MCF 10A (cell line): ENCODE measurements around the gene BCAR3. TPM values are rescaled to one million over a fixed set of nuclear protein-coding genes. Genes with fewer than 3 reads are reported as not detected.

Source experiments
- BruUV-seq: library from RNA; stranded (reverse); fragments of 400-500 nt; replicated peaks from 2 replicates; lab custom pipeline; 2021; lab: Mats Ljungman, UMichigan
- CTCF ChIA-PET: fragments of 300-600 bp; sonication (Branson Sonifier 250); formaldehyde crosslinking; extraction: SDS; loops from one replicate; lab custom pipeline; 2021; ENCODE audit warnings: antibody characterized with exemption, inconsistent platforms; lab: Yijun Ruan, JAX
- POLR2A ChIA-PET: fragments of 300-600, 350-650 bp; sonication (Branson Sonifier 250); formaldehyde crosslinking; extraction: SDS; loops from one replicate; lab custom pipeline; 2020; ENCODE audit warnings: antibody characterized with exemption, inconsistent platforms; lab: Yijun Ruan, JAX
- DNase-seq: peaks from one replicate; pipeline ENCODE4 v3.0.0-alpha.2; 2018; ENCODE audit not compliant: unreplicated experiment
- H3K27ac Mint-ChIP-seq: one replicate; pipeline ENCODE4 v1.8.0; 2022; ENCODE audit warnings: mild to moderate bottlenecking, low read depth, mixed read lengths; ENCODE audit not compliant: unreplicated experiment
- H3K27me3 Mint-ChIP-seq: one replicate; pipeline ENCODE4 v1.8.0; 2022; ENCODE audit warnings: mixed read lengths; ENCODE audit not compliant: insufficient read depth, unreplicated experiment
- H3K36me3 Mint-ChIP-seq: one replicate; pipeline ENCODE4 v1.8.0; 2022; ENCODE audit warnings: mild to moderate bottlenecking, moderate library complexity, mixed read lengths; ENCODE audit not compliant: insufficient read depth, unreplicated experiment
- H3K4me1 Mint-ChIP-seq: one replicate; pipeline ENCODE4 v1.8.0; 2022; ENCODE audit warnings: mixed read lengths; ENCODE audit not compliant: insufficient read depth, unreplicated experiment
- H3K4me3 Mint-ChIP-seq: one replicate; pipeline ENCODE4 v1.8.0; 2022; ENCODE audit warnings: mild to moderate bottlenecking, moderate library complexity, mixed read lengths; ENCODE audit not compliant: unreplicated experiment
- H3K9me3 Mint-ChIP-seq: one replicate; pipeline ENCODE4 v1.8.0; 2022; ENCODE audit warnings: mixed read lengths; ENCODE audit not compliant: unreplicated experiment
- CTCF ChIP-seq: fragments of 200-600 bp; IDR thresholded peaks from one replicate; pipeline ENCODE4 v1.8.0; 2022; ENCODE audit warnings: antibody characterized with exemption, mild to moderate bottlenecking; ENCODE audit not compliant: unreplicated experiment
- intact Hi-C: fragments of 100-400 bp; cut with micrococcal nuclease; formaldehyde crosslinking; loops from 2 replicates; pipeline ENCODE4 v1.14.1; 2022
- total RNA-seq: library from RNA; stranded (reverse); gene quantifications from 2 replicates; pipeline ENCODE4 v1.2.3, GENCODE V29; 2022

BCAR3 gene
- total RNA-seq, 1 experiment from 2014 or later, result 130 TPM

GRCh38 chr1:93587354-93587753 lies 94.3 kb downstream of the BCAR3 start:
- POLR2A ChIA-PET, result interaction anchor here (1.0 to 2.7 kb wide), 5 partner anchors 10 to 259 kb away, joined by 3 to 8 read pairs (median 5); no protein-coding TSS in a partner anchor
- H3K36me3 Mint-ChIP-seq, result peaks cover 84% of the 10 kb centered on the region
- no TSS peak for BruUV-seq

GRCh38 chr1:93585059-93585966 lies 96.3 kb downstream of the BCAR3 start:
- Mint-ChIP-seq H3K27me3 (no peaks in the 10 kb centered on the region), H3K4me3 (peak overlapping the region; percentile 73), H3K36me3 (peaks cover 84% of the 10 kb centered on the region), H3K9me3 (no peaks in the 10 kb centered on the region), H3K4me1 (peaks cover 34% of the 10 kb centered on the region), H3K27ac (peak overlapping the region; percentile 95)
- intact Hi-C loops, result no loop called here
- no TSS peak for BruUV-seq
- peak; percentile 85 for DNase-seq
- ChIA-PET POLR2A (interaction anchor here (0.7 to 3.0 kb wide), 19 partner anchors 9 to 261 kb away, joined by 3 to 20 read pairs (median 4); no protein-coding TSS in a partner anchor), CTCF (interaction anchor here (0.7 to 0.8 kb wide), 3 partner anchors 44 to 606 kb away, joined by 3 to 4 read pairs (median 3); no protein-coding TSS in a partner anchor)
- no peak for TF ChIP-seq CTCF

More at GRCh38 chr1:93587354-93587753, 94.3 kb downstream of the BCAR3 start:
- CTCF ChIA-PET, result interaction anchor here (0.6 to 2.6 kb wide), 5 partner anchors 42 to 257 kb away, joined by 3 to 6 read pairs (median 3); no protein-coding TSS in a partner anchor
- Mint-ChIP-seq H3K27ac (peak overlapping the region; percentile 64), H3K9me3 (no peaks in the 10 kb centered on the region), H3K4me1 (peaks cover 41% of the 10 kb centered on the region), H3K27me3 (no peaks in the 10 kb centered on the region), H3K4me3 (no peak overlapping the region)
- DNase-seq, result no peak
- intact Hi-C loops, result no loop called here
- no peak for TF ChIP-seq CTCF

GRCh38 chr1:93584261-93585003 lies 97.2 kb downstream of the BCAR3 start:
- H3K27me3 Mint-ChIP-seq, result no peaks in the 10 kb centered on the region
- H3K27ac Mint-ChIP-seq, result peak overlapping the region; percentile 95
- H3K36me3 Mint-ChIP-seq, result peaks cover 84% of the 10 kb centered on the region
- intact Hi-C loops, result no loop called here
- CTCF ChIA-PET, result interaction anchor here (0.8 to 1.0 kb wide), 2 partner anchors 8 to 138 kb away, joined by 3 to 4 read pairs; no protein-coding TSS in a partner anchor
- no peaks in the 10 kb centered on the region for H3K9me3 Mint-ChIP-seq
- POLR2A ChIA-PET, result interaction anchor here (0.7 to 3.3 kb wide), 17 partner anchors 10 to 259 kb away, joined by 3 to 20 read pairs (median 5); no protein-coding TSS in a partner anchor
- peak overlapping the region; percentile 73 for H3K4me3 Mint-ChIP-seq
- H3K4me1 Mint-ChIP-seq, result peaks cover 34% of the 10 kb centered on the region
- DNase-seq, result no peak
- TF ChIP-seq CTCF, result no peak
- BruUV-seq, result no TSS peak
